ENCODE measurements around the gene TMPRSS9.

Gene TMPRSS9

GRCh38 chr19:2329149-2329478 is 31.0 kb upstream of the TMPRSS9 start:
- no peak for DNase-seq (ENCODE audit: low read depth, low spot score)

DNA sequence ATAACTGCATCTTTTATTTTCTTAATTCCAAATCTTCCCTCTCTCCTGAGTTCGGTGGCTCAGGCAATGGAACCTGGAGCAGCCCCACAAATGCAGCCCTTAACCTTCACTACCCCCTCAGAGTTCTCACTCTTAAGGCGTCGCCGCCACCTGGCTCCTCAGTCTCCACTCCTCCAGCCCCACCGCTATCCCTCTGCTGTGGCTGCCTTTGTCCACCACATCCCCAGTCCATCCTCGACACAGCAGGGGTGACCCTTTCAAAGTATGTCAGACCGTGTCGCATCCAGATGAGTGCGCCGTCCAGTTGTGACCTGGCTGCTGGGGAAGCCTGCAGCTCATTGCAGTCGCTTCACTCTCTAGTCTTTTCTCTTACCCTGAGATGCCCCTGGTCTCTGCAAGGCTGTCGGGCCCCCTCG is 30.6 kb upstream of the TMPRSS9 start:
- no peak for DNase-seq (ENCODE audit: low read depth, low spot score)

DNA sequence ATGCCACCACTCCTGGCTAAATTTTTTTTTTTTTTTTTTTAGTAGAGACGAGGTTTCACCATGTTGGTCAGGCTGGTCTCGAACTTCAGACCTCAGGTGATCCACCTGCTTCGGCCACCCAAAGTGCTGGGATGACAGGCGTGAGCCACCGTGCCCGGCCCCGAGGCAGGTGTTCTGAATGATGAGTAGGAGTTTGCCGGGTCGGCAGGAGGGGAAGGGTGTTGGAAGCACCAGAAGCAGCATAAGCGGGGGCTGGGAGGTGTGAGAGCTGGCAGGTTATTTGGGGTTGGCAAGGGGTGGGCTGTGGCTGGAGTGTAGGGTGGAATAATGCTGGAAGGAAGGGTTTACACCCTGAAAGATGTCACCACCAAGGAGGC is 29.8 kb upstream of the TMPRSS9 start:
- no peak for DNase-seq (ENCODE audit: low read depth, low spot score)

DNA sequence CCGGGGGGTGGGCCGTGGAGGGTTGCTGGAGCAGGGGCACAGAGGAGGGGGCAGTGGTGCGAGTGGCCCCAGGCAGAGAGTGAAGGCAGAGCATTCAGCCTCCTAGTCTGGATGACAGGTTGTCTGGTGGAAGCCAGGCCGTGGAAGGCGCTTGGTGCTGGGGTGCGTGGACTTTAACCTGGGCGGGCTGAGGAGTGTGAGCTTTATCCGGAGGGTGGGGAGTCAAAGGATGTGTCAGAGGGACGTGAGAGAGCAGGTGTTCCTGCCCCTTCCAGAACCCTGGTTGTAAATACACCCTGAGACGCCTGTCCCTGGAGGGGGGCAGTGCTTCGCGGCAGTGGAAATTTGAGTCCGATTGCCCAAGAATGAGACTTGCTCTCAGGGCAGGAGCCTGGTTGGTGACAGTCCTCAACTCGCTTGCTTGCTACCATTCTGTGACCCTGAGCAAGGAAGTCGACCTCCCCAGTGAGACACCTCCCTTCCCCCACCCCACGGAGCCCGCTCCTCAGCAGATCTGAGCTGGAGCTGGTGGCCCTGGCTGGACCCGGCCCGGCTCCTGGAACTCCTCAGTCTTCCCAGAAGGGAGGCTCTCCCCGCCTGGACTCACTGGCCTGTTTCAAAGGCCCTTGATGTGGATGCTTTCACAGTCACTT is 29.3 kb upstream of the TMPRSS9 start:
- DNase-seq (ENCODE audit: low read depth, low spot score): no peak

DNA sequence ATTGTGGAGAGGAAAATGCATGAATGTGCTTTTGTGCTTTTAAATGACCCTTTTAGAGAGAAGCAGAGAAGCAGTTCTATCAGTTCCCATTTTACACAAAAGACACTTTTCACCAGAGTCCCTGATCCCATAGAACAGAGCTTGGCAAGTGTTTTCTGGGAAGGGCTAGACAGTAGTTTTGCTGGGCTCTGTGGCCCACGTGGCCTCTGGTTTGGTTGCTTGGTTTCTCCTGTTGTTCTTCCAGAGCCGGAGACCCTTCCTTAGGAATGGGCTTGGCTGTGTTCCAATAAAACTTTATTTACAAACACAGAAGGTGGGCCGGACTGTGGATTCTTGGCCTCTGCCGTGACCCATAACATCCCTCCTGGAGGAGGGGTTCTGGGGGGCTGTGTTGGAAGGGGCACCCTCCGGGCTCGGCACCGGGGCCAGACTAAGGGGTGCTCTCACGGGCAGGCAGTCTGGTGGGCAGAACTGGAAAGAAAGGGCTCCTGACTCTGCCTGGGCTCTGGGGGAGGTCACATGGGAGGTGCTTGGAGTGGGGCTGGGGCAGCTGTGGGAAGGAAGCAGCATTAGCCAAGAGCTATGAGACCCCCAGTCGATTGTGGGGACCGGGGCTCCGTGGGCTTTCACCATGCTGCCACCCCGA is 28.3 kb upstream of the TMPRSS9 start:
- DNase-seq (ENCODE audit: low read depth, low spot score): no peak

- no peak for DNase-seq (ENCODE audit: low read depth, low spot score)
Observed at GRCh38 chr19:2332341-2333026, 27.6 kb upstream of the TMPRSS9 start.

GRCh38 chr19:2333027-2333806 is 26.8 kb upstream of the TMPRSS9 start:
- DNase-seq (ENCODE audit: low read depth, low spot score): no peak

DNA sequence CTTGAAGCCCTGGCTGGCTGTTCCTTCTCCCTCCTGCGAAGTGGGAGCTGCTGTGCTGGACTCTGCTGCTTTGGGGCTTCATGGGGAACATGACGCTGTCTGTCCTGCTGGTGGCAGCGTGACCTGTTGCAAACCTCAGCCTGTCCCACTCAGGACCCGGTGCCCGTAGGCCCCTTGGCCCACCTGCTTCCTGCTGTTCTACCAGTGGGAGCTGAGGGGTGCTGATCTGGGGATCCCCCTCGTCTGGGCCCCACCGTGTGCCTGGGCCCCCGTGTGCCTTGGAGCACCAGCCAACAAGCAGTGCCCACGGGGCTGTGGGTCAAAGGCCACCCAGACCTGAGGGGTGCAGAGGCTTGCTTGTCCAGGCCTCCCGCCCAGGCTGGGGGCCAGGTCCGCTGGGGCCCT is 26.3 kb upstream of the TMPRSS9 start:
- no peak for DNase-seq (ENCODE audit: low read depth, low spot score)

- DNase-seq (ENCODE audit: low read depth, low spot score): no peak
Observed at GRCh38 chr19:2334426-2334825, 25.6 kb upstream of the TMPRSS9 start.

GRCh38 chr19:2334986-2335846 is 24.8 kb upstream of the TMPRSS9 start:
- no peak for DNase-seq (ENCODE audit: low read depth, low spot score)

- DNase-seq (ENCODE audit: low read depth, low spot score): no peak
Observed at GRCh38 chr19:2335848-2336247, 24.2 kb upstream of the TMPRSS9 start.

- DNase-seq (ENCODE audit: low read depth, low spot score): no peak
Observed at GRCh38 chr19:2336528-2337328, 23.3 kb upstream of the TMPRSS9 start.

DNA sequence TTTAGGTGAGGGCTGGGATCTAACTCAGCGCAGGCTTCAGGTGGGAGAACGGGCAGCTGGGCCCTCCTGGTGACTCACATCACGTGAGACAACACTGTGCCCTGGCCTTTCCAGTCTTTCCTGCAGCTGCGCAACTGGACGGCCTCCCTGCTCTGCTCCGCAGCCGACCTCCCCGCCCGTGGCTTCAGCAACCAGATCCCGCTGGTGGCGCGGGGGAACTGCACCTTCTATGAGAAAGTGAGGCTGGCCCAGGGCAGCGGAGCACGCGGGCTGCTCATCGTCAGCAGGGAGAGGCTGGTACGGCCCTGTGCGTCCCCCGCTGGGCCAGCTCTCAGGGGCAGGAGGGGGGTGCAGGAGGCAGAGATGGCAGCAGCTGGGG is 22.7 kb upstream of the TMPRSS9 start:
- DNase-seq (ENCODE audit: low read depth, low spot score): no peak

- no peak for DNase-seq (ENCODE audit: low read depth, low spot score)
Observed at GRCh38 chr19:2338055-2338615, 21.9 kb upstream of the TMPRSS9 start.

- DNase-seq (ENCODE audit: low read depth, low spot score): no peak
Observed at GRCh38 chr19:2338751-2339643, 21.1 kb upstream of the TMPRSS9 start.

GRCh38 chr19:2339644-2340310 is 20.3 kb upstream of the TMPRSS9 start:
- no peak for DNase-seq (ENCODE audit: low read depth, low spot score)

- no peak for DNase-seq (ENCODE audit: low read depth, low spot score)
Observed at GRCh38 chr19:2340496-2341243, 19.4 kb upstream of the TMPRSS9 start.

DNA sequence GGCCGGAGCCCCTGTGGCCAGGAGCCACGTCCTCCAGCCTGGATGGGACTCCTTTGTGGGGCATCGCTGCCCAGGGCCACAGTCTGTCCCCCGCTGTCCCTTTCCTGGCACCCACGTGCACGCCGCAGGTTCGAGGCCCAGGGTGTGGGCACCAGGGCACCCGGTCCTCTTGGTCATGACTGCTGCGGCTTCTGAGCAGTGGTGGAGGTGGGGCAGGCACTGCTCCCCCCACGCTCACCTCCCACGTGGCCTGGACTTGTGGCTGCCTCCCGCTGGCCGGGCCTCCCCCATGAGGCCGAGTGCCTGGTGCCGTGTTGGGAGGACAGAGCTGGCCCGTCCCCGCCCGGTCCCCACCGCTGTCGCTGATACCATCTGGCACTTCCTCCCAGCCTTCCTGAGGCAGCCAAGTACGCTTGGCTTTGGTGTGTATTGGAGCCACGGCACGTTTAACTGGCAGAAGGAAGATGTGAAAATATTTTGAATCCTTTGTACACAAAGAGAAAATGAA is 18.8 kb upstream of the TMPRSS9 start:
- DNase-seq (ENCODE audit: low read depth, low spot score): no peak
